ENCODE results near the gene TMTC2.

Gene TMTC2

DNA sequence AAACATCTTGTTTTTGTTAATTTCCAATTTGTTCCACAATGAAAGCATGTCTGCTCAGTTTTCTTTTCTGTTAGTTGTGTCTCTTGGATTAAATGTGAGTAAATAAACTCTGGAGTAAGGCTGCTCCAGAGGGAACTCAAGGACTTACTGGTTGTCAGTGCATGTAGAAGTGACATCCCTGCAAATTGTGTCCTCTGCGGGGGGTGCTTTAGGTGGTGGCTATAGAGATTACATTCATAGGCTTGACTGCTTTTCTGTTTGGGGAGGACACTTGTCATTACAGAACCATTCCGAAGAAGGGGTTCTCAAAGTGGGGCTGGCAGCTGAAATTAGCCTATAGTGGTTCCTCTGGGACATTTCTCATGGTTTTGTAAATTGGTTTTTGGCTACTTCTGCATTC is 8.8 kb downstream of the TMTC2 start:
- Mint-ChIP-seq H3K4me3 (no peak overlapping the region), H3K36me3 (peaks cover 6% of the 10 kb centered on the region), H3K4me1 (no peaks in the 10 kb centered on the region), H3K27me3 (no peaks in the 10 kb centered on the region), H3K27ac (no peak overlapping the region), H3K9me3 (no peaks in the 10 kb centered on the region)
- ATAC-seq, result no peak

DNA sequence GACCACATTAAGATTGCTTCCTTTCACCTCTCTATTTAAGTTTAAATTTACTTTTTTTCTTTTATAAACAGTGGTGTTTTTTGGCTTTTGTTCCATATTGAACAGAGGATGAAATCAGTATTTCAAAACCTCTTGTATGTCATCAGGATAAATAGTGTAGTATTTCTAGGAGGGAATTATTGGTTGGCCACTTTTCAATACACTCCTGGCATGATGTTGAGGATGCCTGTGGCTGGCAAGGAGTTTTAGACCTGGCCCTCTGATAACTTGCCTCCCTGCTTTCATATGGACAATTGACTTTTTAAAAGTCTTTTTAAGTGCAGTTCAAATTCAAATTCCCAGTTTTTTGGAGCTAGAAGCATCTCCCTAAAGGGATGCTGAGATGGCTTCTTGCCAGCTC is 9.8 kb downstream of the TMTC2 start:
- ATAC-seq, result no peak
- Mint-ChIP-seq H3K4me3 (no peak overlapping the region), H3K4me1 (no peaks in the 10 kb centered on the region), H3K36me3 (peaks cover 6% of the 10 kb centered on the region), H3K27ac (no peak overlapping the region), H3K9me3 (no peaks in the 10 kb centered on the region), H3K27me3 (no peaks in the 10 kb centered on the region)

DNA sequence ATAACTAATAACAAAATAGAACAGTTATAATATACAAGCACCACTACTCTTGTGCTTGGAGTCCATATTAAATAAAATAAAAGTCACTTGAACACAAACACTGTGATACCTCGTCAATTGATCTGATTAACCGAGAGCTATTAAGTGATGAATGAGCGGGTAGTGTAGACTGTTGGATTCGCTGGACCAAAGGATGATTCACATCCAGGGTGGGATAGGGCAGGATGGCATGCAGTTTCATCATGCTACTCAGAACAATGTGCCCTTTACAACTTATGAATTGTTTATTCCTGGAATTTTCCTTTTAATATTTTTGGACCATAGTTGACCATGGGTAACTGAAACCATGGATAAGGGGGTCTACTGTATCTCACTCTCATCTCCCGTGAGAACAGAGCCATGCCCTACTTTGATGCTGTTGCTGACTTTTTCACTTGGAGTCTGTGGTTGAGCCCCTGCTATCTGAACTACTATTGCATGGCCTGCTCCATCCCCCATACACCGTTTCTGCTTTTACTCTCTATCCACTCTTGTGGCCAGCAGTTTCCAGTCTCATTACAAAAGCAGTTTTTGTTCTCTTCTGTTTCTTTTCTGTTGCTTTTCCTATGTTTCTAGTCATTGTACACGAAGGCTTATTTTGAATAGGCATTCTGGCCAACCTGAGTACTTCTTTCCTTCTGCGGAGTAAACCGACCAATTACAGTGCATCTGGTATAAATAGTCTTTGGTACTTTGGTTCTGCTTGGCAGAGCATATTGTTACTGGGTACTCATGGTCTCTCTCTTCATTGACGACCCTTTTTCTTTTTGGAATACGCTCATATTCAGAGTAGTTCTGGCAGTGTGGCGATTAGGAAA is 12.2 kb downstream of the TMTC2 start:
- Mint-ChIP-seq H3K9me3 (no peaks in the 10 kb centered on the region), H3K4me3 (no peak overlapping the region), H3K4me1 (no peaks in the 10 kb centered on the region), H3K36me3 (no peaks in the 10 kb centered on the region), H3K27me3 (no peaks in the 10 kb centered on the region), H3K27ac (no peak overlapping the region)
- no peak for ATAC-seq

DNA sequence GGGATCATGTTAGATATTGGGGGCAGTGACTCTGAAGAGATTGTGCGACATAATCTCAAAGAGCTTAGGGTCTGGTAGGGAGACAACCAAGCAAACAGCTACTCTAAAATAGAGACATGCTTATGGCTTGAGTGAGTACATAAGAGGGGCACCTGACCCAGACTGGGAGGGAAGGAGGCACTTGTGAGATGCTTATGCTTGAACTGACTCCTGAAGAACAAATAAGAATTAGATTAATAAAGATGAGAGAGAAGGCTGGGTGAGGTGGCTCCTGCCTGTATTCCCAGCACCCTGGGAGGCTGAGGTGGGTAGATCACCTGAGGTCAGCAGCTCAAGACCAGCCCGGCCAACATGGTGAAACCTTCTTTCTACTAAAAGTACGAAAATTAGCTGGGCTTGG is 19.1 kb downstream of the TMTC2 start:
- Mint-ChIP-seq H3K27me3 (no peaks in the 10 kb centered on the region), H3K4me1 (no peaks in the 10 kb centered on the region), H3K4me3 (no peak overlapping the region), H3K27ac (no peak overlapping the region), H3K36me3 (no peaks in the 10 kb centered on the region), H3K9me3 (no peaks in the 10 kb centered on the region)
- no peak for ATAC-seq

DNA sequence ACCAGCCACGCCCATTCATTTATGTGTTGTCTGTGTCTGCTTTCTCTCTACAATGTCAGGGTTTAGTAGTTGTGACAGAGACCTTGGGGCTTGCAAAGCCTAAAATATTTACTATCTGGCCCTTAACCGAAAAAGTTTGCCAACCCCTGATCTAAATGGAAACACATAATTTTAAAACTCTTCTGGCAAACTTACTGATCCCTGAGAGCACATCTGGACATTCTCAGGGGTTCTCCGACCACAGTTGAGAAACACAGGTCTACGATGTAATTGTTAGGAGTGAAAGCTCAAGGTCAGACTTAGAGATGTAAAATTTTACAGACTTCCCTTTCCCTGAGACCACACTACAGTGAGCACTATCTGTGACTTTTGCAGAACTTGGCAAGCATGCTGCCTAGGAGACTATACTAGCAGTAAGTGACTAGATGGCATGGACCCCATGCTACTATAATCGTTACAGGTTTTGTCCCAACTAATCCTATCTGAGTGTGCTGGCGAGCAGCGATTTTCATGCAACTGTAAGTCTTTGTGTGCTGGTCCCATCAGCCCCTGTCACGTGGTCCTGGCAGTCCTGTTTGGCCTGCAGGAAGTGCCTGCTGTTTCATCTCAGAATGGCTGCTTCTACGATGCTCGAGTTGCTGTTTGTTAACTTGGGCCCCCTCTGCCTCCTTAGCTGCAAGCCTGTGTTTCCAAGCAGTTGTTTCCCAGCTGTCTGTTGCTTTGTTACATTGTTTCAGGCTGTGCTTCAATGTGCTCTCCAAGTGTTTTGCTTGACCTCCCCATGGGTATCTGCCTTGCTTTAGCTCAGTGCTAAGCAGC is 21.6 kb downstream of the TMTC2 start:
- H3K9me3 Mint-ChIP-seq, result peaks cover 5% of the 10 kb centered on the region
- H3K36me3 Mint-ChIP-seq, result peaks cover 9% of the 10 kb centered on the region
- H3K4me3 Mint-ChIP-seq, result no peak overlapping the region
- H3K27me3 Mint-ChIP-seq, result no peaks in the 10 kb centered on the region
- H3K27ac Mint-ChIP-seq, result no peak overlapping the region
- ATAC-seq, result no peak
- H3K4me1 Mint-ChIP-seq, result no peaks in the 10 kb centered on the region

DNA sequence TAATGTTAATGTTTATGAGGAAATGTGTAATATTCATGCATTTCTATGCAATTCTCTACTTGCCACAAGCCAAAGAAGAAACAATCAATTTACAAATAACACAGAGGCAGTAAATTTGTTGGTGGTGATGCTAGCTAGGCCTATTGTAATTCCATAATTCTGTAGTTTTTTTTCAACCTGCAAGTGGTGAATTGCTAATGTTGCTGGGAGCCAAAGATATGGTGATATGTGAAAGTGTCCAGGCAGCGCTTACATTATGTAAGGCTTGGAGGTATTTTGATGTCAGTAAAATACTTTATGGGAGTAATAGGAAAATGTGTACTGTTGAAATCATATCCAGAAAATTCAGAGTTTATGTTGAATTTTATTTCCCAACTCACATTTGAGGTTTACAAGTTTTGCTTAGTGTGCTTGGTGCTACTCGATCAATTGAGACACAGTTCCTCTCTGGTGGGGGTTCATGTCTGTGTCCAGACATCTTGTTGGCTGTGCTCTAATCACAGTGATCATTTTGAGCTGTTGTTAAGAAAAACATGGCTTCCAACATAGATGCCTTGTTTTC is 23.2 kb downstream of the TMTC2 start:
- no peak overlapping the region for H3K4me3 Mint-ChIP-seq
- H3K36me3 Mint-ChIP-seq, result peaks cover 10% of the 10 kb centered on the region
- no peak for ATAC-seq
- no peaks in the 10 kb centered on the region for H3K27me3 Mint-ChIP-seq
- peaks cover 7% of the 10 kb centered on the region for H3K9me3 Mint-ChIP-seq
- H3K27ac Mint-ChIP-seq, result no peak overlapping the region
- H3K4me1 Mint-ChIP-seq, result no peaks in the 10 kb centered on the region

DNA sequence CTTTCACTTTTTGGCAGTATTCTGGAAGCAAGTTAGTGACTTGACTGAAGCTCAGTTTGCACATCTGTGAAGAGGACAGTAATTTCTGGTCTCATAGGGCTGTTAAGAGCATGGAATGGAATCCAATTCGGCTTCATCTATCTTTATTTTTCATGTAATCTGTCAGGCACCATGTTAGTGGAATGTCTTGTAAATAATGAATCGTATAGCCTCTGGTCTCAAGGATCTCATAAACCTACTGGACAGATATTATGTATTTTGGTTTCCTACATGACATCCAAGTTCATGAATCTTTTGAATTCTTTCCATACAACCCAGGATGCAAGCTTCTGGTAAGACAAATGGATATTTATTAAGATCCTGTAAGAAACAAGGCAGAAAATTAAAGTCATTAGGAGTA is 24.0 kb downstream of the TMTC2 start:
- Mint-ChIP-seq H3K36me3 (peaks cover 10% of the 10 kb centered on the region), H3K9me3 (peaks cover 7% of the 10 kb centered on the region), H3K4me1 (no peaks in the 10 kb centered on the region), H3K4me3 (no peak overlapping the region), H3K27ac (no peak overlapping the region), H3K27me3 (no peaks in the 10 kb centered on the region)
- no peak for ATAC-seq

DNA sequence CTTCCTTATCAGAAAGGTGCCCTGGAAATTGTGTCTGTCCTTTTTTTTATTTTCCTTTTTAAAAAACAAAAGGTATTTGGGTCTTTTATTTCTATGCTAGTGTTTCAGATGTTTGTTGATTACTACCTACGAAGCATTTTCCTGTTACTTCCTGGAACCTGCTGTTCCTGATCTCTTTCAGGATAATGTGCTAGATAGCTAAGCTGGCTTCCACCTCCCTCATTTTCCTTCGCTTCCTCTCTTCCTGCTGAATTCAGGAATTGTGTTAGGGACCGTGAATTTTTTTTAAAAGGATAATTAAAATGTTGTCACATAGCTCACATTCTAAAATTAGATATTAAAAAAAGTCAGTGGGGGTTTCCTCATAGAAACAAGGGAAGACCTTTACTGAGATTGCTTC is 27.7 kb downstream of the TMTC2 start:
- ATAC-seq, result no peak
- Mint-ChIP-seq H3K4me3 (no peak overlapping the region), H3K27me3 (no peaks in the 10 kb centered on the region), H3K9me3 (peaks cover 7% of the 10 kb centered on the region), H3K36me3 (peaks cover 10% of the 10 kb centered on the region), H3K27ac (no peak overlapping the region), H3K4me1 (no peaks in the 10 kb centered on the region)

DNA sequence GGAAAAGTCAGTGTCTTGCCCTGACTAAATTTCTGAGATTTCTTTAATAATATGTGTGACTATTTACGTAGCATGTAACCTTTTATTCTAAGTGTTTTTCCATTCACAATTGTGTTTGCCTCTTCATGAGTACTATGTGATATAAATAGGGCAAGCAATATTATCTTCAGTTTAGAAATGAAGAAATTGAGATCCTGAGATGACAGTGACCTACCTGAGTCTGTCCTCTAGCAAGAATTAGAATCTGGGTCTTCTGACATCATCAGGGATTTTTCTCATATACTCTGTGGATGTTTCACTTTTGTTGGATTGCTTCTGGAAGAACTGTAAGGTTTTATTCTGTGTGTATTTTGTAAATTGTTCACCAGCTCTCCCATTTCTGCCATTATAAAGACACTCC is 35.0 kb downstream of the TMTC2 start:
- no peaks in the 10 kb centered on the region for H3K36me3 Mint-ChIP-seq
- no peaks in the 10 kb centered on the region for H3K27me3 Mint-ChIP-seq
- no peaks in the 10 kb centered on the region for H3K9me3 Mint-ChIP-seq
- no peak overlapping the region for H3K27ac Mint-ChIP-seq
- no peaks in the 10 kb centered on the region for H3K4me1 Mint-ChIP-seq
- ATAC-seq, result no peak
- H3K4me3 Mint-ChIP-seq, result no peak overlapping the region

DNA sequence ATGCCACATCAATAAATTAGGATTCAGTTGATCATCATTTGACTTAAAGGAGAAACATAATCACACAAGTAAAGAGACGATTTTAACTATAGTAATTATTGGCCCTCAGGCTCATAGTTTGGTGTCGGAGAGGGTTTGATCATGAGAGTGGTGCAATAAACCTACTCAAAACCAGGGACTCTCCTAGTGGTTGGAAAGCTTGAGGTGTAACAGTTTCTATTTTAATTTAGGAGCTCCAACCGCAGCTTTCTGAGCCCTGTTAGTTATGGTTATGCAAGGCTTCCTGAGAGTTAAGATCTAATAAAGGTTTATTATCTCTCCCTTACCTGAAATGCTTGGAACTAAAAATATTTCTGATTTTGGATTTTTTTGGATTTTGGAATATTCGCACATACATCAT is 36.4 kb downstream of the TMTC2 start:
- ATAC-seq, result no peak
- Mint-ChIP-seq H3K4me1 (no peaks in the 10 kb centered on the region), H3K4me3 (no peak overlapping the region), H3K27ac (no peak overlapping the region), H3K27me3 (no peaks in the 10 kb centered on the region), H3K36me3 (no peaks in the 10 kb centered on the region), H3K9me3 (no peaks in the 10 kb centered on the region)

DNA sequence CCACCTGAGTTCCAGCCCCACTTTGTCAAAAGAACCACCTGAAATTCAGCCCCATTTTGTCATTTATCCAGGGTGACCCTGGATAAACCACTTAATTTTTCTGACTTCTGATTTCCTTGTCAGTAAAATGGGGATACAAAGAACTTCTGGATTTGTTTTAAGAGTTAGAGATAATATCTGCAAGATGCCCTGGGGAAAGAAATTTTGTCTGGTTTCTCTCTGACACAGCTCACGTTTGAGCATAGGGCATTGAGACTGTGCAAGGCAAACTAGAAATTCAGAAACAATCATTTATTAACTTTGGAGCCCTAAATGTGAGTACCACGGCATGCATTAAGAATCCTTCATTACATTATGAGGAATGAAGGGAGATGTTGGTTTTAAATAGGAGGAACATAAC is 37.2 kb downstream of the TMTC2 start:
- no peaks in the 10 kb centered on the region for H3K27me3 Mint-ChIP-seq
- H3K4me3 Mint-ChIP-seq, result no peak overlapping the region
- no peaks in the 10 kb centered on the region for H3K4me1 Mint-ChIP-seq
- ATAC-seq, result no peak
- H3K36me3 Mint-ChIP-seq, result no peaks in the 10 kb centered on the region
- no peaks in the 10 kb centered on the region for H3K9me3 Mint-ChIP-seq
- H3K27ac Mint-ChIP-seq, result no peak overlapping the region

DNA sequence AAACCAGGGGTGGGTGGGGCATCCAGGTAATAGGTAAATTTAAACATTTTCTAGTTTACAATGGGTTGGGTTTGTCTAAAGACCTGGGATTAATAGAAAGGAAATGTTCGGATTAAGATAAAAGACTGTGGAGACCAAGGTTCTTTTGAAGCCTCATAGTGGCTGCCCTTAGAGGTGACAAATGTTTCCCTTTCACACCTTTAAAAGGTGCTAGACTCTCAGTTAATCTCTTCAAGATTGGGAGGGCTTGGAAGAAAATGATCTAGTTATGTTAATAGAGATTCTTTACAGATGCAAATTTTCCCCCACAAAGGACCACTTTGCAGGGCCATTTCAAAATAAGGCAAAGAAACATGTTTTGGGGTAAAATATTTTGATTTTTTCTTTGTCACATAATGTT is 39.0 kb downstream of the TMTC2 start:
- H3K27ac Mint-ChIP-seq, result no peak overlapping the region
- H3K4me1 Mint-ChIP-seq, result no peaks in the 10 kb centered on the region

DNA sequence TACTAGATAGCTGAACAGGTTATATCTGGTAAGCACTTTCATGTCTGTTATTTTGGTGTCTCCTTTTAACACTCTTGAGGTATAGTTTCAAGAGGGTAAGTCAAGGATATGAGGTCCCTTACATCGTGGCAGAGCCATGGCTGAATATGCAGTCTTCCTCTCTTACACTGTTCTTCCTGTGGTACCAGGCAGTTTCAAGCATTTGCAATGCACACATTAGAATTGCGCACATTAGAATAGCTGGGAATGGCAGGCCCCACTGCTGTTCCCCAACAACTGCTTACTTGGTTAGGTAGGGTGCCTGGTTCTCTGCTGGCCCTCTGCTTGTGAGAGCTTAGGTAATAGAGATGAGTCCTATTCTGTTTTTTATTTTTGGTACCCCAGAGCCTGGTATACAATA is 41.2 kb downstream of the TMTC2 start:
- ATAC-seq, result no peak

More for the DNA sequence above, 39.0 kb downstream of the TMTC2 start:
- no peak for ATAC-seq
- Mint-ChIP-seq H3K9me3 (no peaks in the 10 kb centered on the region), H3K4me3 (no peak overlapping the region), H3K27me3 (no peaks in the 10 kb centered on the region), H3K36me3 (no peaks in the 10 kb centered on the region)

DNA sequence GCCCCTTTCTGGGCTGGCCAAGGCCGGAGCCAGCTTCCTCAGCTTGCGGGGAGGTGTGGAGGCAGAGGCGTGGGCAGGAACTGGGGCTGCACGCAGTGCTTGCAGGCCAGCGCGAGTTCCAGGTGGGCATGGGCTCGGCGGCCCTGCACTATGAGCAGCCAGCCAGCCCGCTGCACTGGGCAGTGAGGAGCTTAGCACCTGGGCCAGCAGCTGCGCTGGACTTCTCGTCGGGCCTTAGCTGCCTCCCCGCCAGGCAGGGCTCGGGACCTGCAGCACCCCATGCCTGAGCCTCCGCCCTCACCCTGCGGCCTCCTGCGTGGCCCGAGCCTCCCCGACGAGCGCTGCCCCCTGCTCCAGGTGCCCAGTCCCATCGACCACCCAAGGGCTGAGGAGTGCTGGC is 42.0 kb downstream of the TMTC2 start:
- no peaks in the 10 kb centered on the region for H3K36me3 Mint-ChIP-seq
- no peak overlapping the region for H3K27ac Mint-ChIP-seq
- no peaks in the 10 kb centered on the region for H3K4me1 Mint-ChIP-seq
- ATAC-seq, result no peak
- no peak overlapping the region for H3K4me3 Mint-ChIP-seq
- no peaks in the 10 kb centered on the region for H3K9me3 Mint-ChIP-seq
- H3K27me3 Mint-ChIP-seq, result no peaks in the 10 kb centered on the region

More for the DNA sequence above, 41.2 kb downstream of the TMTC2 start:
- Mint-ChIP-seq H3K9me3 (no peaks in the 10 kb centered on the region), H3K36me3 (no peaks in the 10 kb centered on the region), H3K27me3 (no peaks in the 10 kb centered on the region), H3K4me1 (no peaks in the 10 kb centered on the region), H3K27ac (no peak overlapping the region), H3K4me3 (no peak overlapping the region)

DNA sequence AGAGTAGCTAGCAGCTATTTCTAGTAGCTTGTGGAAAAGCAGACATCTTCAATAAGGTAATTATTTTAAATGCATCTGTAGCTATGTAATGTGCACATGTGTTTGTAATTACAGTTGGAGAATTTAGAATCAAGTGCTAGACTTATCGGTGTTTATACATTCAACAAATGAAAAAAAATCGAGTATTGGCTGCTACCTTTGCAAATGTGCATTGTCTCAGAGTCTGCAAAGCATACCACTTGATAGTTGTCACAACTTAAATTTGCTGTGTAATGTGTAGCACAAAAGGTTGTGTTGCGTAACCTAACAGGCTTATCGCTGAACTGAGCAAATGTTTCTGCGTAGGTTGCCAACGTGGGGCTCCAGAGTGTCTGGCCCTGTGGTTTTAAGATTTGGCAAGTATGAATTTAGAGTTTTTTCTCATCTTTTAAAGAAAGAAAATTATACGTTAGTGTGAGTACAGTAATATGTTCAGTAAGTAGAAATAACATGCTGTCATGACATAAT is 44.3 kb downstream of the TMTC2 start:
- no peak for ATAC-seq
- H3K9me3 Mint-ChIP-seq, result no peaks in the 10 kb centered on the region
- H3K4me1 Mint-ChIP-seq, result no peaks in the 10 kb centered on the region
- H3K27ac Mint-ChIP-seq, result no peak overlapping the region
- no peaks in the 10 kb centered on the region for H3K36me3 Mint-ChIP-seq
- H3K4me3 Mint-ChIP-seq, result no peak overlapping the region
- H3K27me3 Mint-ChIP-seq, result no peaks in the 10 kb centered on the region

Data from stimulated activated memory B cell treated with anti-CD40 and anti-IgM and Interleukin-4, amounts not matched to agents 10 μg/mL and 1 μg/mL and 100 μg/mL, for 72 hours (primary cell).